Nasal cavity respiratory epithelium epithelial cell of viscerocranial mucosa (primary cell): ENCODE results near the gene PRSS23. TPM values are rescaled to one million over a fixed set of nuclear protein-coding genes. Genes with fewer than 3 reads are reported as not detected.

Experiments
- total RNA-seq: library from RNA; depleted of rRNA; stranded (reverse); fragments of >200 nt; gene quantifications from 2 replicates; pipeline ENCODE4 v1.2.3, GENCODE V29; 2014

PRSS23 gene, protein sequence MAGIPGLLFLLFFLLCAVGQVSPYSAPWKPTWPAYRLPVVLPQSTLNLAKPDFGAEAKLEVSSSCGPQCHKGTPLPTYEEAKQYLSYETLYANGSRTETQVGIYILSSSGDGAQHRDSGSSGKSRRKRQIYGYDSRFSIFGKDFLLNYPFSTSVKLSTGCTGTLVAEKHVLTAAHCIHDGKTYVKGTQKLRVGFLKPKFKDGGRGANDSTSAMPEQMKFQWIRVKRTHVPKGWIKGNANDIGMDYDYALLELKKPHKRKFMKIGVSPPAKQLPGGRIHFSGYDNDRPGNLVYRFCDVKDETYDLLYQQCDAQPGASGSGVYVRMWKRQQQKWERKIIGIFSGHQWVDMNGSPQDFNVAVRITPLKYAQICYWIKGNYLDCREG
- 68.7 and 122 TPM in 2 replicates for total RNA-seq

DNA sequence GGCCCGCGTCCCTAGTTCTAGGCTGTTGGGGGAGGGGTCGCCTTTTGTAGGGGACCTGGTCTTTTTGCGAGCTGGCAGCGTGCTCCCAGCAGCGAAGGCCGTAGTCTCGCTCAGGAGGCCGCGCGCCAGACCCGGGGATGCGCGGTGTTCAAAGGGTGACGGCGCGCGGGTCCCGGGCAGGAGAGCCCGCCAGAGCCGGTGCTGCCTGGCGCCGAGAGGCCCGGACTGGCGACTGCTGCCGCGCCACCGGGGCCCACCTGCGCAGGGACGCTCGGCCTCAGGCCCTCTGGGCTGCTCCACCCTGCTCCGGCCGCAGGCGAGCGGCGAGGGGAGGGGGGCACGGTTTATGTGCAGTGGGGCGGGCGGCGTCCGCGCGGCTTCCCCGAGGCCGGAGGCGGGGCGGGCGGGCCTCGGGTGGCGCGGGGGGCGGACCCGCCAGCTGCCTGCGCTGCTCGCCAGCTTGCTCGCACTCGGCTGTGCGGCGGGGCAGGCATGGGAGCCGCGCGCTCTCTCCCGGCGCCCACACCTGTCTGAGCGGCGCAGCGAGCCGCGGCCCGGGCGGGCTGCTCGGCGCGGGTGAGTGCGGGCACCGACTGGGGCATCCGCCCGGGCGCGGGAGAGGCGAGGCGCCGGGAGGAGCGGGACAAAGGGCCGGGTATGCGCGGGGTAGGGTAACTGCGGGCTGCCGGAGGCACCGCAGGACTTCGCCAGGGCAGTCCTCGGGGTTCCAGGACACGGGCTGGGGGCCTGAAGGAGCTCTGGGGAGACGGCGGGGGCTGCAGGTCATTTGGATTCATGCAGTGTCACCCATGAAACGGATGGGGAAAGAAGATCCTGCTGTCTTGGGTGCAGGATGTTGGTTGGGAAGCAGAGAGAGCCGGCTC is at the start of gene PRSS23:
Gene PRSS23 (plus strand): TSS at position 467 of the 884 bp plus-strand sequence. CDS start 7,102 bp downstream, outside the sequence.

Other genes with a start within 250 kb of the PRSS23 start
- gene ME3, start 127.9 kb upstream of the PRSS23 start, total RNA-seq = 4.1 and 12.0 TPM in 2 replicates
- gene FZD4, start 154.9 kb downstream of the PRSS23 start, total RNA-seq = 0.34 and 2.2 TPM in 2 replicates
- gene TMEM135, start 237.4 kb downstream of the PRSS23 start, total RNA-seq = 12.0 and 28.4 TPM in 2 replicates